Activated T-helper 1 cell treated with anti-CD3 and anti-CD28 coated beads, Interleukin-2, amount 50 U/mL, for 16 hours (primary cell): ENCODE data around the gene APIP.

ENCODE experiments used
- DNase-seq, 2 donors: peaks; one replicate each; pipeline ENCODE4 v3.0.0-alpha.2; 2020; ENCODE audit warnings: low read depth in 1 of 2, low spot score in 1 of 2

The APIP gene

GRCh38 chr11:34844463-34845112, 71.6 kb downstream of the APIP start:
- no peak for DNase-seq

GRCh38 chr11:34843271-34843670, 72.9 kb downstream of the APIP start:
- DNase-seq: no peak

GRCh38 chr11:34840736-34841386, 75.3 kb downstream of the APIP start:
- DNase-seq: no peak

DNA sequence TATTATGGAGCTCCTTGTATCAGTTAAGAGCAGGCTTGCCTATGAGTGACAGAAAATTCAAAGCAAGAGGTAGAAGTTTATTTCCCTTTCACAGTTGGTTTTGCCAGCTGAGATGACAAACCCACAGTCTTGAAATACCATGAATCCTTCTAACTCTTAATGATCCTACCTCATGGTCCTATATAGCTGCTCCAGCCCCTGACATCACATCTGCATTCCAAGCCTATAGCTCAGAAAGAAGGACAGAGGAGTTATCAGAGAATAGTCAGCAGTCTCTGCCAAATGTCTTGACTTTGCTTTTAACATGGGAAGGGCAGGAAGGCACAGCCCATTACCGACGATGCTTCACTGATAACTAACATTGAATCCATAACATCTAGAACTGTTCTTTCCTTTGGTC, 76.2 kb downstream of the APIP start:
- no peak for DNase-seq

- DNase-seq: no peak
Observed at GRCh38 chr11:34836958-34837856, 79.0 kb downstream of the APIP start.

DNA sequence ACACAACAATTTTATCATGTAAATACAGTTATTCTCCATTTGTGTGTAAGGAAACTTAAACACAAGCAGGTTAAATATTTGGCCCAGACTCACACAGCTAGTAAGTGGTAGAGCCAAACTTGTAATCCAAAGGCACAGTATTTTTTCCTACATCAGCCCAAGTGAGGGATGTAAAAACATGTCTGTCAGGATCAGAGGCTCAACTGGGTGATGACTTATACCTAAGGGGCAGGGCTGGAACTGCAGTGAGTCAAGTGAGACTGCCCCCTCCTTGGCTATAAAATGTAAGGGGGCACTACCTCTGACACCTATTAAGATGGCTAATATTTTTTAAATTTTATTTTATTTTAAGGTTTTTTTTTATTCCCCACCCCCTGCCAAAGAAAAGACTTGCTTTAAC, 82.6 kb downstream of the APIP start:
- DNase-seq: no peak
